Measurements from ENCODE around the gene SHOC1.

DNA sequence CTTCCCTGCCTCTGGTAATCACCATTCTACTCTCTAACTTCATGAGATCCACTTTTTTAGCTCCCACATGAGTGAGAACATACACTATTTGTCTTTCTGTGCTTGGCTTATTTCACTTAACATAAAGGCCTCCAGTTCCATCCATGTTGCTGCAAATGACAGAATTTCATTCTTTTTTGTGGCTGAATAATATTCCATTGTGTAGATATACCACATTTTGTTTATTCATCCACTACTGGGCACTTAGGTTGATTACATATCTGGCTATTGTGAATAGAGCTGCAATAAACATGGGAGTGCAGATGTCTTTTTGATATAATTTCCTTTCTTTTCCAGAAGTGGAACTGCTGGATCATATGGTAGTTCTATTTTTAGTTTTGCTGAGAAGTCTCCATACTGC is 28.7 kb downstream of the SHOC1 start:
- TF ChIP-seq ATAD3A (CRISPR knock-in tag; IDR thresholded peaks at IDR 0.05), result no peak
- TF ChIP-seq ZEB1 (IDR thresholded peaks at IDR 0.05; ENCODE audit: insufficient replicate concordance, low read depth), result no peak
- no peak for TF ChIP-seq PRMT3 (CRISPR knock-in tag; IDR thresholded peaks at IDR 0.05; ENCODE audit: borderline replicate concordance, low read depth)
- no peak for TF ChIP-seq ETV6 (CRISPR knock-in tag; conservative IDR thresholded peaks at IDR 0.05)
- TF ChIP-seq, protein P1, sequence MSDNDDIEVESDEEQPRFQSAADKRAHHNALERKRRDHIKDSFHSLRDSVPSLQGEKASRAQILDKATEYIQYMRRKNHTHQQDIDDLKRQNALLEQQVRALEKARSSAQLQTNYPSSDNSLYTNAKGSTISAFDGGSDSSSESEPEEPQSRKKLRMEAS (IDR thresholded peaks at IDR 0.05), result no peak
- TF ChIP-seq, protein P2, sequence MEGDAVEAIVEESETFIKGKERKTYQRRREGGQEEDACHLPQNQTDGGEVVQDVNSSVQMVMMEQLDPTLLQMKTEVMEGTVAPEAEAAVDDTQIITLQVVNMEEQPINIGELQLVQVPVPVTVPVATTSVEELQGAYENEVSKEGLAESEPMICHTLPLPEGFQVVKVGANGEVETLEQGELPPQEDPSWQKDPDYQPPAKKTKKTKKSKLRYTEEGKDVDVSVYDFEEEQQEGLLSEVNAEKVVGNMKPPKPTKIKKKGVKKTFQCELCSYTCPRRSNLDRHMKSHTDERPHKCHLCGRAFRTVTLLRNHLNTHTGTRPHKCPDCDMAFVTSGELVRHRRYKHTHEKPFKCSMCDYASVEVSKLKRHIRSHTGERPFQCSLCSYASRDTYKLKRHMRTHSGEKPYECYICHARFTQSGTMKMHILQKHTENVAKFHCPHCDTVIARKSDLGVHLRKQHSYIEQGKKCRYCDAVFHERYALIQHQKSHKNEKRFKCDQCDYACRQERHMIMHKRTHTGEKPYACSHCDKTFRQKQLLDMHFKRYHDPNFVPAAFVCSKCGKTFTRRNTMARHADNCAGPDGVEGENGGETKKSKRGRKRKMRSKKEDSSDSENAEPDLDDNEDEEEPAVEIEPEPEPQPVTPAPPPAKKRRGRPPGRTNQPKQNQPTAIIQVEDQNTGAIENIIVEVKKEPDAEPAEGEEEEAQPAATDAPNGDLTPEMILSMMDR (CRISPR knock-in tag; IDR thresholded peaks at IDR 0.05), result no peak
- no peak for TF ChIP-seq ZNF263 (CRISPR knock-in tag; IDR thresholded peaks at IDR 0.05)
- no peak for TF ChIP-seq NR1H2 (CRISPR knock-in tag; IDR thresholded peaks at IDR 0.05; ENCODE audit: borderline replicate concordance, low read depth)
- TF ChIP-seq CHD2 (IDR thresholded peaks at IDR 0.05; ENCODE audit: low read depth, low read length), result no peak
- TF ChIP-seq, protein P3, sequence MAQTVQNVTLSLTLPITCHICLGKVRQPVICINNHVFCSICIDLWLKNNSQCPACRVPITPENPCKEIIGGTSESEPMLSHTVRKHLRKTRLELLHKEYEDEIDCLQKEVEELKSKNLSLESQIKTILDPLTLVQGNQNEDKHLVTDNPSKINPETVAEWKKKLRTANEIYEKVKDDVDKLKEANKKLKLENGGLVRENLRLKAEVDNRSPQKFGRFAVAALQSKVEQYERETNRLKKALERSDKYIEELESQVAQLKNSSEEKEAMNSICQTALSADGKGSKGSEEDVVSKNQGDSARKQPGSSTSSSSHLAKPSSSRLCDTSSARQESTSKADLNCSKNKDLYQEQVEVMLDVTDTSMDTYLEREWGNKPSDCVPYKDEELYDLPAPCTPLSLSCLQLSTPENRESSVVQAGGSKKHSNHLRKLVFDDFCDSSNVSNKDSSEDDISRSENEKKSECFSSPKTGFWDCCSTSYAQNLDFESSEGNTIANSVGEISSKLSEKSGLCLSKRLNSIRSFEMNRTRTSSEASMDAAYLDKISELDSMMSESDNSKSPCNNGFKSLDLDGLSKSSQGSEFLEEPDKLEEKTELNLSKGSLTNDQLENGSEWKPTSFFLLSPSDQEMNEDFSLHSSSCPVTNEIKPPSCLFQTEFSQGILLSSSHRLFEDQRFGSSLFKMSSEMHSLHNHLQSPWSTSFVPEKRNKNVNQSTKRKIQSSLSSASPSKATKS (CRISPR knock-in tag; IDR thresholded peaks at IDR 0.05), result no peak
- TF ChIP-seq, protein P4, sequence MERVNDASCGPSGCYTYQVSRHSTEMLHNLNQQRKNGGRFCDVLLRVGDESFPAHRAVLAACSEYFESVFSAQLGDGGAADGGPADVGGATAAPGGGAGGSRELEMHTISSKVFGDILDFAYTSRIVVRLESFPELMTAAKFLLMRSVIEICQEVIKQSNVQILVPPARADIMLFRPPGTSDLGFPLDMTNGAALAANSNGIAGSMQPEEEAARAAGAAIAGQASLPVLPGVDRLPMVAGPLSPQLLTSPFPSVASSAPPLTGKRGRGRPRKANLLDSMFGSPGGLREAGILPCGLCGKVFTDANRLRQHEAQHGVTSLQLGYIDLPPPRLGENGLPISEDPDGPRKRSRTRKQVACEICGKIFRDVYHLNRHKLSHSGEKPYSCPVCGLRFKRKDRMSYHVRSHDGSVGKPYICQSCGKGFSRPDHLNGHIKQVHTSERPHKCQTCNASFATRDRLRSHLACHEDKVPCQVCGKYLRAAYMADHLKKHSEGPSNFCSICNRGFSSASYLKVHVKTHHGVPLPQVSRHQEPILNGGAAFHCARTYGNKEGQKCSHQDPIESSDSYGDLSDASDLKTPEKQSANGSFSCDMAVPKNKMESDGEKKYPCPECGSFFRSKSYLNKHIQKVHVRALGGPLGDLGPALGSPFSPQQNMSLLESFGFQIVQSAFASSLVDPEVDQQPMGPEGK (CRISPR knock-in tag; IDR thresholded peaks at IDR 0.05), result no peak

Data from HepG2 (cell line).